ENCODE data around the gene KRT2.

Gene KRT2

DNA sequence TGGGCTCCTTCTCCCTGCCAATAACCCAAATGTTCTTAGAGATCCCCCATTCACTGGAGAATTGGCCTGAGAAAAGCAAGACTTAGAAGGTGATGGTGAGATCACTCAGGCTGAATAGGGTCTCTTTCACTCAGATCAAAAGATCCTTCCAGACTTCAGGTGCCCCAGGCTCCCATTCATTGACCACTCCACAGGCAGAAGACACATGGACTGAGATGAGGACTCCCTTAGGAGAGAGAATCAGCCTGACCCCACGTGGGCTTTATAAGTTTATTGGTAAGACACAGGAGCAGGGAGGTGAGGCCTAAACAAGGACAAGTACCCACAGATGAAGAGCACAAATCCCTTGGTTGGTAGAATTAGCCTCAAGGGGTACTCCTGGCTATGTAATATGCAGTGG is 44.7 kb downstream of the KRT2 start:
- DNase-seq = no peak
- in situ Hi-C loops (cut with MboI; ENCODE audit: low pct_unique_long_range_greater_than_20kb, low sequenced_read_pairs) = no loop called here

- in situ Hi-C loops (cut with MboI; ENCODE audit: low pct_unique_long_range_greater_than_20kb, low sequenced_read_pairs) = no loop called here
- DNase-seq = no peak
Observed at GRCh38 chr12:52606581-52607218, 45.3 kb downstream of the KRT2 start.

DNA sequence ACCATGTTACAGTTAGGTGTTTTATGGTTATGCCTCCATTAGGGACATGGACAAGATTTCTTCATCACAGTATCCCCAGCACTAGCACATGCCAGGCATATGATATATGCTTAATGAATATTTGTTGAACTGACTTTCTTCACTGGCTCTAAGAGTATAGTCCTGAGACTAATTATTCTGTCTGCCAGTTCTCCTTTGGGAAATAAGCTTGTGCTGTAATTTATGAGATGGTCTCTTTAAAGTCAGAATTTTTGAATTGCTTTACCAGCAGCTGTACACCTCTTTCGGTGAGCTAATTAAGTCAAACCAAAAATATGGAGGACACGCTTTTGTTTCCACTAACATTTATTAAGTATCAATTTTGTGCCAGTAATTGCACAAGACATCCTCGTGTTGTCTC is 45.9 kb downstream of the KRT2 start:
- DNase-seq = no peak
- in situ Hi-C loops (cut with MboI; ENCODE audit: low pct_unique_long_range_greater_than_20kb, low sequenced_read_pairs) = no loop called here

GRCh38 chr12:52605542-52605941 is 46.5 kb downstream of the KRT2 start:
- in situ Hi-C loops (cut with MboI; ENCODE audit: low pct_unique_long_range_greater_than_20kb, low sequenced_read_pairs) = no loop called here
- DNase-seq = no peak

- DNase-seq = no peak
- in situ Hi-C loops (cut with MboI; ENCODE audit: low pct_unique_long_range_greater_than_20kb, low sequenced_read_pairs) = no loop called here
Observed at GRCh38 chr12:52604859-52605258, 47.2 kb downstream of the KRT2 start.

GRCh38 chr12:52603314-52603713 is 48.7 kb downstream of the KRT2 start:
- no peak for DNase-seq
- in situ Hi-C loops (cut with MboI; ENCODE audit: low pct_unique_long_range_greater_than_20kb, low sequenced_read_pairs) = no loop called here

- in situ Hi-C loops (cut with MboI; ENCODE audit: low pct_unique_long_range_greater_than_20kb, low sequenced_read_pairs) = no loop called here
- DNase-seq = no peak
Observed at GRCh38 chr12:52602552-52602951, 49.5 kb downstream of the KRT2 start.

GRCh38 chr12:52601671-52602070 is 50.3 kb downstream of the KRT2 start:
- in situ Hi-C loops (cut with MboI; ENCODE audit: low pct_unique_long_range_greater_than_20kb, low sequenced_read_pairs) = no loop called here
- DNase-seq = no peak

DNA sequence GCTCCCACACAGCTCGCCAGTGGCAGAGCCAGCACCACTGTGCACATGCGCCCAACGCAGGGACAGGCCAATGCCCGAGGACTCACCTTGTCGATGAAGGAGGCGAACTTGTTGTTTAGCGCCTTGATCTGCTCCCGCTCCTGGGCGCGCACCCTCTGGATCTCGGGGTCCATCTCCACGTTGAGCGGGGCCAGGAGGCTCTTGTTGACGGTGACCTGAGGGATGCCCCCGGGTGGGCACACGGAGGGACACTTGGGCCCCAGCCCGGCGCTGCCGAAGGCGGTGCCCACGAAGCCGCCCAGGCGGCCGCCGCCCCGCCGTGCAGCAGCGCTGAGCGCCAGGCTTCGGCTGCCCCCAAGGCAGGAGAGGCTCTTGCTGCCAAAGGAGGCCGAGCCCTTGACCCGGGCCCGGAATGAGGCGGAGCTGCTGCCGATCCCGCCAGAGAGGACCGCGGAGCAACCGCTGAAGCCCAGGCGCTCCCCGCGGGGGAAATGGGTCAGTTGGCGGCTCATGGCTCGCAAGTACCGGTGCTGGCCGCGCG is 51.0 kb downstream of the KRT2 start, which contains the start of gene KRT72:
Gene KRT72, minus strand, starts transcription at position 523 of the 541 bp plus-strand sequence. Its CDS starts 11 bp downstream, at position 512.
- DNase-seq = no peak
- in situ Hi-C loops (cut with MboI; ENCODE audit: low pct_unique_long_range_greater_than_20kb, low sequenced_read_pairs) = no loop called here

DNA sequence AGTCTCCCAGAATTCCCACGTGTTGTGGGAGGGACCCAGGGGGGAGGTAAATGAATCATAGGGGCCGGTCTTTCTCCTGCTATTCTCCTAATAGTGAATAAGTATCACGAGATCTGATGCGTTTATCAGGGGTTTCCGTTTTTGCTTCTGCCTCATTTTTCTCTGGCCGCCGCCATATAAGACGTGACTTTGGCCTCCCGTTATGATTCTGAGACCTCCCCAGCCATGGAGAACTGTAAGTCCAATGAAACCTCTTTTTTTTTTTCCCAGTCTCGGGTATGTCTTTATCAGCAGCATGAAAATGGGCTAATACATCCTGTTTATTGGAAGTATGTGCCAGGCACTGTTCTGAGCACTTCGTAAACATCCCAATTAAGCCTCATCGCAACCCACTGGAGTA is 51.5 kb downstream of the KRT2 start:
- no peak for DNase-seq

GRCh38 chr12:52600071-52600470 is 51.9 kb downstream of the KRT2 start:
- no peak for DNase-seq
- in situ Hi-C loops (cut with MboI; ENCODE audit: low pct_unique_long_range_greater_than_20kb, low sequenced_read_pairs) = no loop called here

More for the DNA sequence above, 51.5 kb downstream of the KRT2 start:
- in situ Hi-C loops (cut with MboI; ENCODE audit: low pct_unique_long_range_greater_than_20kb, low sequenced_read_pairs) = no loop called here

- in situ Hi-C loops (cut with MboI; ENCODE audit: low pct_unique_long_range_greater_than_20kb, low sequenced_read_pairs) = no loop called here
- DNase-seq = no peak
Observed at GRCh38 chr12:52598966-52599365, 53.0 kb downstream of the KRT2 start.
